Stimulated activated naive CD4-positive, alpha-beta T cell (primary cell): ENCODE data around the gene NT5M.
"Not testable (repeated sequence)": the region's sequence is repeated elsewhere in the genome, so short reads cannot be mapped to it uniquely, and the experiment has no call there.

Source experiments
- DNase-seq, 6 experiments: peaks; one replicate each; lab custom pipeline; 2025; lab: John Stamatoyannopoulos, UW

Gene NT5M

DNA sequence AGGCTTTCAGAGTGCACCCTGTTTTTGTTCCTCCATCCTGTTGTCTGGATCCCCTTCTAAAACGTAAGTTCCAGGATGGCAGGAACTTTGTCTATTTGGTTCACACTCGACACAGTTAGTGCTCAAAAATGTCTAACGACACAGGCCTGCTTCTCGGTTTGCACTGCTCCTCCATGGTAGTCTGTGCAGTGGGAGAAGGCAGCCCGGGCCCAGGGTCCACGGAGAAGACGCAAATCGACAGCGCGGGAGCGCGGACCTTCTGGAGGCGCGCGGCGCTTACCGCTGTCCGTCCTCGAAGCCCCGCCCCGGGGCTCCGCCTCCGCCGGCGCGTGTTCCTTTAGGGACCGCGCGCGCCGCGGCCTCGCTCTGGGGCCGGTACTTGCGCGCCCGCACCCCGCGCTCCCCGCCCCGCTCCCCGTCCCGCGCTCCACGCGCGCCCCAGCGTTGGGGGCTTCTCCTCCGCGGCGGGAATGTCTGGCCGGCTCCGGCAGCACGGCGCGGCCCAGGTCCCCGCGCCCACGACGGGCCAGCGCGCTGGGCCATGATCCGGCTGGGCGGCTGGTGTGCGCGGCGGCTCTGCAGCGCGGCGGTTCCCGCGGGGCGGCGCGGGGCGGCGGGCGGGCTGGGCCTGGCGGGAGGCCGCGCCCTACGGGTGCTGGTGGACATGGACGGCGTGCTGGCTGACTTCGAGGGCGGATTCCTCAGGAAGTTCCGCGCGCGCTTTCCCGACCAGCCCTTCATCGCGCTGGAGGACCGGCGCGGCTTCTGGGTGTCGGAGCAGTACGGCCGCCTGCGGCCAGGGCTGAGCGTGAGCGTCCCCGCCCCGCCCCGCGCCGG is at the start of gene NT5M:
NT5M (plus strand) TSS at position 364 of the 837 bp plus-strand sequence; CDS start at position 542, 178 bp downstream.
- peak; percentile 28 to 62 (median 56) for DNase-seq

- no peak for DNase-seq
These were observed 49.8 kb upstream of the NT5M start for GRCh38 chr17:17253406-17253805.

DNA sequence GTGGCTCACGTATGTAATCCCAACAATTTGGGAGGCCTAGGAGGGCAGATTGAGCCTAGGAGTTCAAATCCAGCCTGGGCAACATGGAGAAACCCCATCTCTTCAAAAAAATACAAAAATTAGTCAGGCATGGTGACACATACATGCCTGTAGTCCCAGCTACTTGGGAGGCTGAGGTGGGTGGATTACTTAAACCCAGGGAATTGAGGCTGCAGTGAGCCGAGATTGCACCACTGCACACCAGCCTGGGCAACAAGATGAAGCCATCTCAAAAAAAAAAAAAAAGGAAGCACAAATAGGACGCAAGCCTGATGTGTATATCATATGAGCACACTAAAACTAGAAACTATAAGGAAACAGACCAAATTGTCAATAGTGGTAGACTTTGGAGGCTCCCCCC is 49.1 kb upstream of the NT5M start:
- no peak for DNase-seq

GRCh38 chr17:17255689-17256088 is 47.5 kb upstream of the NT5M start:
- not testable (repeated sequence) for DNase-seq

DNA sequence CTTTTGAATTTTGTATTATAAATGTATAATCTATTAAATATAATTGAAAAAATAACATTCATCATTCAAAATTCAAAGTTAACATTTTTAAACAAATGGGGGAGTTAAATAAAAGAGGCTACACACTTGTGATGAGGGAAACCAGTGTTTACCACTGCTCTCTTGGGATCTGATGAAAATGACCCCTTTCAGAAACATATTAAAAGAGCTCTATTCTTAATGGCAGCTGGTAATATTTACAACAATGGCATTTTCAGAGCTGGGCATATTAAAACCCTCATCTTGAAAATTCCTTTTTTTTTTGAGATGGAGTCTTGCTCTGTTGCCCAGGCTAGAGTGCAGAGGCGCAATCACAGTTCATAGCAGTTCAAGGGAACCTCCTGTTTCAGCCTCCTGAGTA is 46.9 kb upstream of the NT5M start:
- no peak for DNase-seq

DNA sequence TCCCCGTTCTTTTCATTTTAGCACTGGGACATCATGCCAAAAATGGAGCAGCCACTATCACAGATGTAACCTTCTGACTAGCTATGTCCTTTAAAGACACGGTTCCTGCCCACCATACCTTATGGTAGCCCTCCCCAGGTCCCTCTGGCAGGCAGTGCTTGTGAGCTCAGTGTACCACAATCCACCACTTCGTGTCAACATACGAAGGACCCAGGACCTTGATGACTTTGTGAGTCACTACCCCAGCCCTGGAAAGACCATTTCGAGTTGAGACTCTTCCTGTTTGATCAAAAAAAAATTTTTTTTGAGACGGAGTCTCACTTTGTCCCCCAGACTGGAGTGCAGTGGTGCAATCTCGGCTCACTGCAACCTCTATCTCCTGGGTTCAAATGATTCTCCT is 45.2 kb upstream of the NT5M start:
- no peak for DNase-seq

GRCh38 chr17:17258998-17259397 is 44.2 kb upstream of the NT5M start:
- DNase-seq = no peak

- no peak for DNase-seq
These were observed 38.7 kb upstream of the NT5M start for GRCh38 chr17:17264430-17264829.

- peak in 1 of 6 experiments; percentile 0 for DNase-seq
These were observed 33.0 kb upstream of the NT5M start for GRCh38 chr17:17269926-17270773.

DNA sequence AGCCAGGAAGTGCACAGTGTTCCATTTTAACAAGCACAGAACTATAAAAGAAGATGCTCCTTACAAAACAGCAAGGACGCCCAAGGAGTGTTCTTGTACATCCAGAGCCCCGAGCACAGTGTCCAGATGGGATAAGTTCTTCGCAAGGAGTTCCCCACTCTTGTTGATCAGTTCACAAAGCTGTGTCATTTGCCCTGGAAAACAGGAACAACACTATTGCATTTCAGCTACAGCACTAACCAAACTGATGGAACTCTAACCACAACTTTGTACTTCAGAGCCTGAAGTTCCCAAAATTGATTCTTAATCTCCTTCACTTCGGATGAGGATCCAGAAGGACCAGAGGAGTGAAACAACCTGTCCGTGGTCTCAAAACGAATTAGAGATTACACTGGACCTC is 27.2 kb upstream of the NT5M start:
- no peak for DNase-seq

GRCh38 chr17:17277431-17277830 is 25.7 kb upstream of the NT5M start:
- DNase-seq = not testable (repeated sequence)

GRCh38 chr17:17279316-17279715 is 23.9 kb upstream of the NT5M start:
- DNase-seq = no peak

DNA sequence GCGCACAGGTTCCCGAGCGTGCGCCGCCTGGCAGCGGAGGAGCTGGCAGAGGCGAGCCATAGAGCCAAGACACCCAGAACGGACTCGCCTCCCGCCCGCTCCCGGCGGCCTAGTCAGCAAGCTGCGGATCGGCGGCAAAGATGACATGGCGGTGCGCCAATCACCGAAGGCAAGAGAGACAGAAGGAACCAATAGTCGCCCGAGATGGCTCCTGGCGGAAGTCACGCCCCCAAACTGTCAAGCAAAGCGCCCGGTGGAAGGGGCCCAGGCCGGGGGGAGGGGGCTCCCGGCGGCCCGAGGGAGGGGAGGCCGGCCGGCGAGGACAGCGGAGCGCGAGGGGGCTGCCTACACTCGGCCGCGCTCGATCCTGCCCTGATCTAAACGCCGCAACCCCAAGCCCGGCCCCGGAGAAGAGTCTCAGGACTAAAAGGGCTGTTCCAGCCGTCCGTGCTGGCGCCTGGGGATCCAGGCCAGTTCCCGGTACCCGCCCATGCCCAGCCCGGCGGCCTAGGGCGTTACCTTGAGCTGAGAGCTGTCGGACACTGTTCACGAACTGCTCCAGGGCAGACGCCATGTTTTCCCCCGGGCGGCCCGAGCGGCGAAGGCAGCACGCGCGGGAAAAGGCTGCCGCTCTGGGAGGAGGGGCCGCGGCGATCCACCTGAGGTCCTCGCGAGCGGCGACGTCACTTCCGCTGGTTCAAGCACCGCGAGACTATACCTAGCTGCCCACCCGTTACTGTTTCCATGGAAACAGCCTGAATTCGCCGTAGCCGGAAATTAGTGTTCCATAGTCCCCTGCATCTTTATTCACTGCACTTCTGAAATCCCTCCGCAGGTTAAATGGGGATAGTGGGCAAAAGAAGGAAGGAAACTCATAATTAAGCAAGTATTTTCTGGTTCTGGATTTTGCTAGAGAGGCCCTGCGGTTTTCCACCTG is 22.3 kb upstream of the NT5M start, which contains the start of gene COPS3:
COPS3 (minus strand) TSS at position 634 of the 937 bp plus-strand sequence; CDS start at position 574, 60 bp downstream.
- DNase-seq = peak; percentile 88 to 96 (median 95)

- no peak for DNase-seq
These were observed 17.2 kb upstream of the NT5M start for GRCh38 chr17:17285951-17286350.

DNA sequence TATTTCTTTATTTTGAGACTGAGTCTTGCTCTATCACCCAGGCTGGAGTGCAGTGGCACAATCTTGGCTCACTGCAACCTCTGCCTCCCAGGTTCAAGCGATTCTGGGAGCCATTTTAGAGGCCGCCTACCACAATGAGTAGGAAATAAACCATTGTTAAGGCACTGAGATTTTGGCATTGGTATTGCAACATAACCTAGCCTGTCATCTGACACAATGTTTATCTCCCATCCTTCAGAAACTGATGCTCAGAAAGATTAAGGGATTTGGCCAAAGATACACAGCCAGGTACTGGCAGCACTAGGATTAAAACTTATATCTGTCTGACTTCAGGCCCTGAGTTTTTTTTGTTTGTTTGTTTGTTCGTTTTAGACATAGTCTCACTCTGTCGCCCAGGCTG is 14.1 kb upstream of the NT5M start:
- no peak for DNase-seq

DNA sequence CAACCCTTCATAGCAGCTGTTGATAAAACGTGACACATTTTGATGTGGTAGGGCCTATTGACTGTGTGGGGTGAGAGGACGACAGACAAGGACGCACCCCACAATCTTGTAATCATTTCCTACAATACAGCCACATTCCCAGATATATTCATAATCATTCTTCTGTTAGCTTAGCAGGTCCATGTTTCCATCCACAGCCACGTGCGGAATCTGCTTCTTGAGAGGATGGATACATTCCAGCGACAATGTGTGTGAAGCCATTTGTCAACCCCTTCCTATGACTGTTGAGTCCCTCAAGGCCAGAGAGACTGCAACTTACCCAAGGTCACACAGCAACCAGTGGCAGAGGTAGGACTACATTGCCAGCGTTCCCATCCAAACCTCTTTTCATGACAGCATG is 13.5 kb upstream of the NT5M start:
- no peak for DNase-seq

DNA sequence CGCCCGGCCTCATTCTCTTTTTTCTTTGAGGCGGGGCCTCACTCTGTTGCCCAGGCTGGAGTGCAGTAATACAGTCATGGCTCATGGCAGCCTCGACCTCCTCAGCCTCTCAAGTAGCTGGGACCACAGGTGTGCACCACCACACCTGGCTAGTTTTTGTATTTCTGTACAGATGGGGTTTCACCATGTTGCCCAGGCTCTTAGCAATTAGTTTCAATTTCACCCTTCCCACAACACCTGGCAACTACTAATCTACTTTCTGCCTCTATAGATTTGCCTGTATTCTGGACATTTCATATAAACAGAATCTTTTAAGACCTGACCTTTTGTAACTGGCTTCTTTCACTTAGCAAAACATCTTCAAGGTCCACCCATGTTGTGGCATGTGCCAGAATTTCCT is 8.0 kb upstream of the NT5M start:
- DNase-seq = no peak

DNA sequence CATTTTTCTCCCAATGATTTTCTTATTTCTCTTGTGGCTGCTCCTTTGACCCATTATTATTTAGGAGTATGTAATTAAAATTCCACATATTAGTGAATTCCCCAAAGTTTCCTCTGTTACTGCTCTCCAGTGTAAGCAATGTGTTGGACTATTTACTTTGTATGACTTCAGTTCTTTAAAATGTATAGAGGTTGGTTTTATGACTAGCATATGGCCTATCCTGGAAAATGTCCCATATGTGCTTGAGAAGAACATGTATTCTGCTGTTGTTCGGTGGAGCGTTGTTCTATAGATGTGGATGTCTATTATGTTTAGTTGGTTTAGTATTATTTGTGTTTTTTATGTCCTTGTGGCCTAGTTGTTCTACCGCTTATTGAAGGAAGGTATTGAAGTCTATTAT is 6.0 kb upstream of the NT5M start:
- no peak for DNase-seq

DNA sequence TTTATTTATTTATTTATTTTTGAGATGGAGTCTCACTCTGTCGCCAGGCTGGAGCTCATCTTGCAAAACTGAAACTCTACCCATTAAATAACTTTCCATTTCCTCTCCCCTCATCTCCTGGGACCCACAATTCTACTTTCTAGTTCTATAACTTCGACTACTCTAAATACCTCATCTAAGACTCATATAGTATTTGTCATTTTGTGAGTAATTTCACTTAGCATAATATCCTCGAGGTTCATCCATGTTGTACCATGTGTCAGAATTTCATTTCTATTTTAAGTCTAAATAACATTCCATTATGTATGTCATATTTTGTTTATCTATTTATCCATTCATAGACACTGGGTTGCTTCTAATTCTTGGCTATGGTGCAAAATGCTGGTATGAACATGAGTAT is 5.1 kb upstream of the NT5M start:
- no peak for DNase-seq

- DNase-seq = peak; percentile 5 to 36 (median 29)
These were observed 2.3 kb upstream of the NT5M start for GRCh38 chr17:17300624-17301568.

DNA sequence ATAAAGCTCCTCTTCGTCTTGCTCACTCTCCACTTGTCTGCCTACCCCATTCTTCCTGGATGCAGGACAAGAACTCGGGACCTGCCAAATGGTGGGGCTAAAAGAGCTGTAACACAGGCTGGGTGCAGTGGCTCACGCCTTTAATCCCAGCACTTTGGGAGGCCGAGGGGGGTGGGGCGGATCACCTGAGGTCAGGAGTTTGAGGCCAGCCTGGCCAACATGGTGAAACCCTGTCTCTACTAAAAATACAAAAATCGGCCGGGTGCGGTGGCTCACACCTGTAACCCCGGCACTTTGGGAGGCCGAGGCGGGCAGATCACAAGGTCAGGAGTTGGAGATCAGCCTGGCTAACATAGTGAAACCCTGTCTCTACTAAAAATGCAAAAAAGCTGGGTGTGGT is 1.5 kb upstream of the NT5M start:
- DNase-seq = not testable (repeated sequence)
